ENCODE measurements around the gene ODAD3.

DNA sequence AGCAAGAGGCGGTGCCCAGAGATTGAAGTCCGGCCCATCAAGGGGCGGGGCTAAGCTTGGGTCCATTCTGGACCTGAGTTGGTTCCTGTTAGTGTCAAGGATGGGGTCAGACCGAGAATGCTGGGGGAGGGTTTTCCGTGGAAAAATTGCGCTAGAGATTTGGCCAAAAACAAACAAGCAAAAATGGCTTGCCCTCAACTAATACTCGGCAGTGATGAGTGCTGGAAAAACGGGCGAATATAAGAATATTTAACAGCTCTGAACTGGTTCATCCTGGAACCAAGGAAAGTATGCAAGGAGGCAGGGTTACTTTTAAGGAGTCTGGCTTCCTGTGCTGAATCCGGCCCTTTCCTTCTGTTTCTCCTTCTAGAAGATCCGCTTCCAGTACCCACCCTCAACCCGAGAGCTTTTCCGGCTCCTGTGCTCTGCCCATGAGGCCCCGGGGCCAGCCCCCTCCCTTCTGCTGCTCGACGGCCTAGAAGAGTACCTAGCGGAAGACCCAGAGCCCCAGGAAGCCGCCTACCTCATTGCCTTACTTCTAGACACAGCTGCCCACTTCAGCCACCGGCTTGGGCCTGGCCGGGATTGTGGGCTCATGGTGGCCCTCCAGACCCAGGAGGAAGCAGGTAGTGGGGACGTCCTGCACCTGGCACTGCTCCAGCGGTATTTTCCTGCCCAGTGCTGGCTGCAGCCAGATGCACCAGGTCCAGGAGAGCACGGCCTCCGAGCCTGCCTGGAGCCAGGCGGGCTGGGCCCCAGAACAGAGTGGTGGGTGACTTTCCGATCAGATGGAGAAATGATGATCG, 59.6 kb downstream of the ODAD3 start:
- no peak for TF ChIP-seq EP300 (IDR thresholded peaks at IDR 0.05; ENCODE audit: low read depth)
- TF ChIP-seq, protein P1, sequence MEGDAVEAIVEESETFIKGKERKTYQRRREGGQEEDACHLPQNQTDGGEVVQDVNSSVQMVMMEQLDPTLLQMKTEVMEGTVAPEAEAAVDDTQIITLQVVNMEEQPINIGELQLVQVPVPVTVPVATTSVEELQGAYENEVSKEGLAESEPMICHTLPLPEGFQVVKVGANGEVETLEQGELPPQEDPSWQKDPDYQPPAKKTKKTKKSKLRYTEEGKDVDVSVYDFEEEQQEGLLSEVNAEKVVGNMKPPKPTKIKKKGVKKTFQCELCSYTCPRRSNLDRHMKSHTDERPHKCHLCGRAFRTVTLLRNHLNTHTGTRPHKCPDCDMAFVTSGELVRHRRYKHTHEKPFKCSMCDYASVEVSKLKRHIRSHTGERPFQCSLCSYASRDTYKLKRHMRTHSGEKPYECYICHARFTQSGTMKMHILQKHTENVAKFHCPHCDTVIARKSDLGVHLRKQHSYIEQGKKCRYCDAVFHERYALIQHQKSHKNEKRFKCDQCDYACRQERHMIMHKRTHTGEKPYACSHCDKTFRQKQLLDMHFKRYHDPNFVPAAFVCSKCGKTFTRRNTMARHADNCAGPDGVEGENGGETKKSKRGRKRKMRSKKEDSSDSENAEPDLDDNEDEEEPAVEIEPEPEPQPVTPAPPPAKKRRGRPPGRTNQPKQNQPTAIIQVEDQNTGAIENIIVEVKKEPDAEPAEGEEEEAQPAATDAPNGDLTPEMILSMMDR (IDR thresholded peaks at IDR 0.05), result no peak
